Omental fat pad (tissue), 4 donors: ENCODE measurements around the gene FAM227B. TPM values are rescaled to one million over a fixed set of nuclear protein-coding genes. Genes with fewer than 3 reads are reported as not detected.
"Not testable (repeated sequence)": the region's sequence is repeated elsewhere in the genome, so short reads cannot be mapped to it uniquely, and the experiment has no call there.

Experiments used
- ATAC-seq: fragments of 150-250 bp; one replicate; pipeline ENCODE4 v1.9.1; 2016; ENCODE audit warnings: mild to moderate bottlenecking, moderate library complexity; ENCODE audit not compliant: low FRiP score
- DNase-seq: peaks from one replicate; pipeline ENCODE4 v3.0.0-alpha.2; 2019; ENCODE audit warnings: low spot score
- total RNA-seq, 4 donors: library from RNA; depleted of rRNA; stranded (reverse); fragments of >200 nt; gene quantifications; one replicate each; pipeline ENCODE4 v1.1.0, GENCODE V29; 2016
- TF ChIP-seq, protein P1 (sequence below), 3 donors: fragments of 450-650 bp; IDR thresholded peaks; one replicate each; pipeline ENCODE4 v1.5.1; 2016 to 2017; ENCODE audit warnings: antibody characterized with exemption in 3 of 3, mild to moderate bottlenecking in 3 of 3, moderate library complexity in 2 of 3

Gene FAM227B
- total RNA-seq, 4 donors from 2014 or later: 0.75 to 3.7 TPM; not detected in 2

DNA sequence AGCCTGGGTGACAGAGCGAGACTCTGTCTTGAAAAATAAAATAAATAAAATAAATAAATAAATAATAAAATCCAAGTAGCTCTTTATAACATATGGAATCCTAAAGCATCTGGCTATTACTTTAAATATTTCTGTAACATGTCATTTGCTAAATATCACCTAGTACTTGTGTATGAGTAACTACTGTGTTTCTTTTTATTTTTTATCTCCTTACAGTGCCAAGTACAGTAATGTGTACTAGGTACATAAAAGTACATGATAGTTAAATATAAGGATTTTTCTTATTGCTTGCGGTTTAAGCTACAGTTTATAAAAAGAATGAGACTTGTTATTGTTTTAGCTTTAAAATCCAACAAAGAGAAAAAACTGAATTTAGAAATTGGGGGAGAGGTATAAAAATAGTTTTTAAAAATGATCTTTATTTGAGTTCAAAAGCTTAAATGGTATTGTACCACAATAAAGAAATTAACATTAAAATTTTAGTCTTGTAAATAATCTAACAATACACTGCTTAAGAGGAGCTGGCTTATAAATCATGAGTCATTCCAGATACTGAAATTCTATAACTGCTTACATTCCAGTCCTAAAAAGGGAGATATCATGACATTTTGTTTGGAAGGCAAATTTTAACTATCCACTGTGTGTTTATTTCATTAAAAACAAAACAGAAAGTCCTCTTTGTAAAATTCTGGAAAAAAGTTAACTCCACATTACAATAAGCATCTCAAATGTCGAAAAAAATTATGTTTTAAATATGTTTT is 124.4 kb downstream of the FAM227B start:
- ATAC-seq (no peak), DNase-seq (no peak)
- TF ChIP-seq, protein P1, sequence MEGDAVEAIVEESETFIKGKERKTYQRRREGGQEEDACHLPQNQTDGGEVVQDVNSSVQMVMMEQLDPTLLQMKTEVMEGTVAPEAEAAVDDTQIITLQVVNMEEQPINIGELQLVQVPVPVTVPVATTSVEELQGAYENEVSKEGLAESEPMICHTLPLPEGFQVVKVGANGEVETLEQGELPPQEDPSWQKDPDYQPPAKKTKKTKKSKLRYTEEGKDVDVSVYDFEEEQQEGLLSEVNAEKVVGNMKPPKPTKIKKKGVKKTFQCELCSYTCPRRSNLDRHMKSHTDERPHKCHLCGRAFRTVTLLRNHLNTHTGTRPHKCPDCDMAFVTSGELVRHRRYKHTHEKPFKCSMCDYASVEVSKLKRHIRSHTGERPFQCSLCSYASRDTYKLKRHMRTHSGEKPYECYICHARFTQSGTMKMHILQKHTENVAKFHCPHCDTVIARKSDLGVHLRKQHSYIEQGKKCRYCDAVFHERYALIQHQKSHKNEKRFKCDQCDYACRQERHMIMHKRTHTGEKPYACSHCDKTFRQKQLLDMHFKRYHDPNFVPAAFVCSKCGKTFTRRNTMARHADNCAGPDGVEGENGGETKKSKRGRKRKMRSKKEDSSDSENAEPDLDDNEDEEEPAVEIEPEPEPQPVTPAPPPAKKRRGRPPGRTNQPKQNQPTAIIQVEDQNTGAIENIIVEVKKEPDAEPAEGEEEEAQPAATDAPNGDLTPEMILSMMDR (IDR thresholded peaks at IDR 0.05): no peak

DNA sequence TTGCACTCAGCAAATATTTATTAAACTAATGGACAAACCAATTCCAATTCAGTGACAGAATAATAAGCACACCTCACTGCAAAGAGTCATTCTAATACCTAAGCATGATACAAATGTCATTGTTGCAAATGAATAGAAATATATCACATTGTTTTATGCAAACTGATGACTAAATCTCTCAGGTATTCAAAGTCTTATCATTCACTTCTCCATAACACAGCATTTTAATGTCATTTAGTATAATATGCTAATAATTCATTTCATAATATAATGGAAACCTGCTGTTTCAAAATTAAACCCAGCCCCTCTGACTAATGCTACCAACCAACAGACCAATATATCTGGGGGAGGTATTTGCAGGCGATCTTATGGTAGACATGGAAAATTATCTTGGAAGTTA is 125.8 kb downstream of the FAM227B start:
- TF ChIP-seq, protein P1 (IDR thresholded peaks at IDR 0.05): no peak
- DNase-seq (no peak), ATAC-seq (no peak)

DNA sequence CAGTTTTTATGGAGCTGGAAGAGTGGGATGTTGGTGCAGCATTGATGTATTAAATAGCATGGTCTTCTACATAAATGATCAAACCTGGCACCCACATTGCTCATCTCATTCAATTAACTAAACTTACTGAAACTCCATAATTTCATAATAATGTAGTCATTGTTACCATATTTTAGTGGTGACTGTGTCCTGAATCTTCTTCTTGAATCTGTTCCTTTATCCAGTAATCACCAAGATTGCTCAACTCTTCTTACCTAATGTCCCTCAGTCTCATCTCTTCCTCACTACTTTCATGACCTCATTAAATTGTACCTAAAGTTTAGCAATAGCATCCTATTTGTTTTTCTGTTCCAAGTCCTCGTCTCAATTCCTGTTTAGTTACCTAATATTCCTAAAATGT is 127.8 kb downstream of the FAM227B start:
- TF ChIP-seq, protein P1 (IDR thresholded peaks at IDR 0.05): no peak
- no peak for ATAC-seq
- no peak for DNase-seq

DNA sequence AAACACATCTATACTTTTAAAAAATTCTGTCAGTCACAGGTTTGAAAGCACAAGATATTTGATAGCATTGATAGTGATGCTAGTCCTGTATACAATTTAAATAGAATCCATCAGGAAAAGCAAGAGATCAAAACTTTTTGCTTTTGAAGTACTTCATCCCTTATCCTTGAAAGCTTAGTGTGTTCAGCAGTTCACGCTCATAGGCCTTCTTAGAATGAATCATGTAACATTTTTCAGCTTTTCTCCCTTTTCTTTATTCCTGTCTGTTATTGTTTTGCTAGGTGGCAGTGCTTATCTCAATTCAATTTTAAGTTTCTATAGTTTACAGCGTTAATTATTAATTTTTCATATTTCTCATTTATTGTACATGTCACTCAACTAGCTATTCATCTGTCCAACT is 128.5 kb downstream of the FAM227B start:
- TF ChIP-seq, protein P1 (IDR thresholded peaks at IDR 0.05): no peak

DNA sequence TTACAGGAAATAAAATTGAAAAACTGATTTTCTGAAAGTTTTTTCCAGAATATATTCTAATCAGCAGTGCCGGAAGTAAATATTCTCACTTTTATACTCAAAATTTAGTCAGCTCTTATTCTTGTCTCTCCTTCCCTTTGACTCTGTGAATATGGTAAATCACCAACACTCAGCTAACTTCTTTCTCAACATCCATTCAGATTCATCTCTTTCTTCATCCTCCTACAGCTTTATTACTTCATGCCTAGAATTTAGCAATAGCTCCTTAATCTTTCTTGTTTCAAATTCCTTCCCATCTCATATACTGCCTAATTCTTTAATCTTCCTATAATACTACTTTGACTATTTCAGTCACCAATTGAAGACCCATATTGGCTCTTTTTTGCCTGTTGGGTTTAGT is 129.7 kb downstream of the FAM227B start:
- TF ChIP-seq, protein P1 (IDR thresholded peaks at IDR 0.05): no peak
- DNase-seq: no peak
- peak; percentile 71 for ATAC-seq

More for the DNA sequence above, 128.5 kb downstream of the FAM227B start:
- DNase-seq (no peak), ATAC-seq (no peak)

DNA sequence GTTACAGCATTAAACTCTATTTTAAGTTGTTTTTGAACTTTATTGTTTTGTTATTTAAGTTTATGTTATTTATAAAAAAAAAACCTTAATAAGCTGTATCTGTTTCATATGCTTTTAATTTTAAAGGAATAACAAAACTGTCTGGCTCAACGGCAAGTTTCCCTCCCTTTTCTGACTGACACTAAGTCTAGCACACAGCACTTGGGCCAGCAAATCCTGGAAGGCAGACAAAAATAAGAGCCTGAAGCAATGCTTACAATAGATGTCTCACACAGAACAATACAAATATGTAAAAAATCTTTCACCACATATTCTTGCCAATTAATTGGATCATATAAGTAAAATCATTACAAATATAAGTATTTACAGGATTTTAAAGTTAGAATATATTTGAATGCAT is 135.2 kb downstream of the FAM227B start:
- not testable (repeated sequence) for ATAC-seq, DNase-seq

DNA sequence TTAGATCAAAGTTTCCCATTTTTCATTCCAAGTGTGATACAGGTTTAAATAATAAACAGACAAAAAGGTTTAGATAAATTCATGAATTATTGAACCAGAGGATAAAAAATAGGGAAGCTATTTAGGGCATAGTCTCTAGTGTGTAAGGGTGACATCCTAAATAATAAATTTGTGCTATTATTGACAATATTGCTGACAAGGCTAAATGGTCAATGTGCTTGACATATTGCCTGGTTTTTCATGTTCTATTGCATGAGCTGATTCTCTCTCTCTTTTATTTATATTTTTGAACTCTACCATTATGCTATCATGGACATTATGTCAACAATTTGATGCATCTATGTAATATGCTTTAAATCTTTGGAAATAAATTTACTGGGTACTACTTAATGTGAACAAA is 141.6 kb downstream of the FAM227B start:
- not testable (repeated sequence) for ATAC-seq, DNase-seq

DNA sequence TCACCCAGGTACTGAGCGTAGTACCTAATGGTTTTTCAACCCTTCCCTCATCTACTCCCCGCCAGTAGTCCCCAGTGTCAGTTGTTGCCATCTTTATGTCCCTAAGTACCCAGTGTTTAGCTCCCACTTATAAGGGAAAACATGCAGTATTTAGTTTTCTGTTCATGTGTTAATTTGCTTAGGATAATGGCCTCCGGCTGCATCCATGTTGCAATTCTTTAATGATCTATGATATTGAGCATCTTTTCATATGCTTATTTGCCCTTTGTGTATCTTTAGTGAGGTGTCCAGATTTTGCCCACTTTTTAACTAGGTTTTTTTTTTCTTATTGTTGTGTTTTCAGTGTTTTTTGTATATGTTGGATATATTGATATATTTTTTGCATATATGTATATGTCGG is 142.6 kb downstream of the FAM227B start:
- not testable (repeated sequence) for ATAC-seq, DNase-seq

DNA sequence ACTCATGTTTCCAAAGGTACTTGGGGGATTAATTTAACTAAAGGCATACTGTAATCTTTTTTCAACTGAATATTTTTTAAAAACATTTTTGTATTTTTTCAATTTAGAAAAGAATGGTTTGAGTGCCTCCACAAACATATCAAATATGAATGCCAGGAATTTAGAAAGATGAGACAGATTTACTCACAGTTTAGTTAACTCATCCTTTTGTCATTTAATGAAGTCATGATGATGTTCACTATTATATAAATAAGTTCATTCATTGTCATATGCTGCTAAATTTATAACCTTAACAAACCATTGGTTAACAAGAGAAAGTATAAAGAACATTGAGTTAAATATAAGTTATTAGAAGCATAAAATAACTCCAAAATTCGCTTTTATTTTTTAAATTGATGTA is 147.6 kb downstream of the FAM227B start:
- ATAC-seq (no peak), DNase-seq (no peak)
- TF ChIP-seq, protein P1 (IDR thresholded peaks at IDR 0.05): no peak
